22Rv1 (cell line): ENCODE data around the gene GALNT12.

Source experiments
- H3K27ac ChIP-seq: fragments of 450-650 bp; 2 replicates; pipeline ENCODE4 v1.5.1; 2017
- CTCF ChIP-seq: fragments of 450-650 bp; IDR thresholded peaks from 2 replicates; pipeline ENCODE4 v1.5.1; 2017; ENCODE audit warnings: mild to moderate bottlenecking
- ZFX ChIP-seq: fragments of 450-650 bp; IDR thresholded peaks from 2 replicates; pipeline ENCODE4 v1.6.1; 2017; ENCODE audit warnings: antibody characterized with exemption, borderline replicate concordance

The GALNT12 gene

GRCh38 chr9:98892288-98892687 lies 84.8 kb downstream of the GALNT12 start:
- no peak overlapping the region for H3K27ac ChIP-seq
- TF ChIP-seq ZFX (no peak), CTCF (no peak)

GRCh38 chr9:98892690-98893089 lies 85.2 kb downstream of the GALNT12 start:
- TF ChIP-seq CTCF: no peak
- no peak for TF ChIP-seq ZFX
- no peak overlapping the region for H3K27ac ChIP-seq

- TF ChIP-seq CTCF: no peak
- no peak for TF ChIP-seq ZFX
These were observed 86.7 kb downstream of the GALNT12 start for GRCh38 chr9:98894171-98894570.

DNA sequence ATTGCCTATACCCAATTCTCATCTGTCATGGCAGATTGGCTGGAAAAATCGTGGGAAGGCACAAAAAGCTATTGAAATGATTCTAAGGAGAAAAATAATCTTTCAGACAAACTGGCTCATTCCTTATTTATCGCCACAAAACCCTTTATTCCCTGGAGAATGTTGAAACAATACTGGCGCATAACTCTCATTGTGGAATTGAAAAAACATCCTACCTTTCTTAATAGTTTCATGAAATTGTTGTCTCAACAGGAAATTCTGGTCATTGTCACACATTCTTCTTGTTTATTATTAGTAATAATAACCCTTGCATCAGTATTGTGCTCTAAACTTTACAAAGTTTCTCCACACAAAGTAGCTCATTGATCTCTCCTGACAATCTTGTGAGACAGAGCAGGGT lies 87.3 kb downstream of the GALNT12 start:
- no peak overlapping the region for H3K27ac ChIP-seq
- no peak for TF ChIP-seq ZFX
- TF ChIP-seq CTCF: no peak

More at GRCh38 chr9:98894171-98894570, 86.7 kb downstream of the GALNT12 start:
- no peak overlapping the region for H3K27ac ChIP-seq

GRCh38 chr9:98896632-98897031 lies 89.2 kb downstream of the GALNT12 start:
- H3K27ac ChIP-seq: no peak overlapping the region
- TF ChIP-seq ZFX (no peak), CTCF (no peak)

- no peak overlapping the region for H3K27ac ChIP-seq
- TF ChIP-seq ZFX (no peak), CTCF (no peak)
These were observed 90.3 kb downstream of the GALNT12 start for GRCh38 chr9:98897745-98898144.

DNA sequence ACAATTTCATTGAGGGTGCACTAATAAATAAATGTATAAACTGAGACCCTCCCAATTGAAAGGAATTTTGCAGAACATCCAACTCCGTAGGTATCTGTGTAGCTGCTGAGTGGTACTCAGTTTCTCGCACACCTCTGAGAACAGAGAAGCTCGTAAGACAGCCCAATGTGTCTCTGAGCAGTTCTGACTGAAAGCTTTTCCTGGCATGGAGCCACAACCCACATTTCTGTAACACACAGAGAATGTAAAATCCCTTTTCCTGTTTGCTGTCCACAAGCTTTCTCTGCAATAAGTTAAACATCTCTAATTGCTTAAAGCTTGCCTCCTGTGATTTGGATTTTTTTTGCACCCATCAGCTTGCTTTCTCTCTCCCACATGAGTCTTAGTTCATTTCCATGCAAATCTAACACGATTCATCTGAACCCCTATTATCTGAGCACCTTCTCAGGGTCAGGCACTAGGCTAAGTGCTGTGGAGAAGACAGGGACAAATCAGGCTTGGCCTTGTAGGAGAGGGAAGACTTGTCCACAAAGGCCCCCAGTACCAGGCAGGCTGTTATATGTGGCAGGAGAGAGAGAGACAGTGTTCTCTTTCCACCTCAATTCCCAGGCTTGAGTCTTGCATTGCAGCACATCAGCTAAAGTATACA lies 92.1 kb downstream of the GALNT12 start:
- H3K27ac ChIP-seq: no peak overlapping the region
- TF ChIP-seq ZFX (no peak), CTCF (no peak)
